Measurements from ENCODE around the gene HOXA3.

GRCh38 chr7:27080844-27081436 is 71.4 kb downstream of the HOXA3 start:
- TF ChIP-seq CTCF (conservative IDR thresholded peaks at IDR 0.05 in 1 of 2, IDR thresholded peaks at IDR 0.05 in 1 of 2; ENCODE audit: low read depth in 1 of 2, low read length in 2 of 2): no peak
- TF ChIP-seq EZH2 (IDR thresholded peaks at IDR 0.05; ENCODE audit: low read length, missing control alignments): no peak

Data from fibroblast of lung (primary cell).